ENCODE measurements around the gene TOP2B.

Gene TOP2B

DNA sequence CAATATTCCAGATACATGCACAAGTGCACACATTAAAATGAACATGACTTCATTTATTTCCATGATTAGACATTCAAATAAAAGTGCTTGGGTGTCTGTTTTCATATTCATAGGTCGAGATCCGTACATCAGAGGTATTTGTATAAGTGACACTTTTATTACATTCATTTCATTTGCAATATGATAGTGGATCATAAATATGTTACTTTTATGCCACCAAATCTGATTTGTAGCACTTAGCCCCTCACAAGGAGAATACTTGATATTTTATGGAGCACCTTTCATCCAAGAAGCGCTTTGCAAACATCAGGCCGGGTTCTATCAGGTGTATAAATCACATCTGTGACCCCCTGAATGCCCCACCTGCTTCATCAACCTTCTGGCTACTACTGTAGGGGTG, 100.6 kb downstream of the TOP2B start:
- DNase-seq, result no peak

DNA sequence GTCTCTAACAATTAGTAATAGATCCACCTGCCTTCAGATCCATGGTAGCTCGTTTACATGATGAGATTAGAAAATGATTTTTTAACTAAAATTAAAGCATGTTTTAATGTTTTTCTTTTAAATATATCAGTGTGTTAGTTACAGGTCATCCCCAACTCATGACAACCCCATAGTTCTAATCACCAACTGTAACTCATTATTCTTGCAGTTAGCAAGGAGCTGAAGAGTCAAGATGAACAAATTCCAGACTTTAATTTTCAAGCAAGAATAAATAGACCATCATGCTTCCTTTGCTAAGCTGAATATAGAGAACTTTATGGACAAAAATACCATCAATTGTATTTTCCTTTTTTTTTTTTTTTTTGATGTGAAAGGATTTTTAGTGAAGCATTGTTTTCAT, 101.1 kb downstream of the TOP2B start:
- no peak for DNase-seq

DNA sequence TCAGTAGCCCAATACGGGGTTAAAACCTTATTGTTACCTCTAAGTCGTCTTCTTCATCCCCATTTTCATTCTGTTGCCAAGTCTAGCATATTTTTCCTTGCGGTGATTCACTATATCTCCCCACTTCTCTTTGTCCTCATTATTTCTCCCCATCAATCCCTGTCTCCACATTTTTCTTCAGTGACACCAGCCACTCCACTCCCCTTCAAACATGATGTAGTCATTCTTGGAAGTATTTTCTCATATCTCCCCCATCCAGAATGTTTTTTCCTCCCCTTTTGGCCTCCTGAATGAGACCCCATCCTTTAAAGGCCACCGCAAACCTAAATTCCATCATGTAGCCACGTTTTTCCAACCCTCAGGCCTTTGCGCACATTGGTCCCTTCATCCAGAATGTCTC, 105.9 kb downstream of the TOP2B start:
- DNase-seq, result no peak

DNA sequence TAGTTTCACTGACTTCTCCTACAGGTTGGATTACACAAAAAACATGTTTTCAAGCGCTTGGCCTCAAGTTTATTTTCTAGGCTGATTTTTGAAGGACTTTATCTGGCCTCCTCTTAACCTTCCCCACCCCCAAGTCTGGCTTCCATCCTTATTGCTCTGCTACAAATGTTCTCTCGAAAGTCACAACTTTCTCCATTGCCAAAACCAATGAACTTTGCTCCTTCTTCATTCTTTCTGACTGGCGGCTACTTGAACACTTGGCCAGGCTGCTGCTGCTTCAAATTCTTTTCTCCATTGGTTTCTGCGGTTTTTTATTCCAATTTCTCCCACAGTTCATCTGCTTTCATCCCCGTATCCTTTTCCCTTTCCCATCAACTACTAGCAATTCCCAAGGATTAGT, 106.6 kb downstream of the TOP2B start:
- DNase-seq, result peak in 3 of 58 donors; percentile 3 to 31 (median 6)

DNA sequence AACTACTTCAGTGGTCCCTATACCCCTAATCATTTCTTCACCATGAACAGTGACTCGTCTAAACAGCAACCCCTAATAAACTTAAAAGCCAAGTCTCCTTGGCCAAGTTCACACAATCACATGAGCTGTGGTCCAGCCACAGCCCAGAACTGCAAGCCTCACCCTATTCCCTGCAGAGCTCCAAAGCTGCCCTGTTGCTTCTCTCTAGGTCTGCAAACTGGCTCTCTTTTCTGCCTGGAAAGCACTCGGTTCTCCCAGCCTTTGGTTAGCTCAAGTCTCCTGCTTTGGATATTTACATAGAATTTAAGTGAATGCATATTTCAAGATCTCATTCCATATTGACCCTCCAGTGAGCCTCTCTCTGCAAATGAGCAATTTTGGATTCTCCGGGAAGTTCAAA, 107.0 kb downstream of the TOP2B start:
- no peak for DNase-seq

DNA sequence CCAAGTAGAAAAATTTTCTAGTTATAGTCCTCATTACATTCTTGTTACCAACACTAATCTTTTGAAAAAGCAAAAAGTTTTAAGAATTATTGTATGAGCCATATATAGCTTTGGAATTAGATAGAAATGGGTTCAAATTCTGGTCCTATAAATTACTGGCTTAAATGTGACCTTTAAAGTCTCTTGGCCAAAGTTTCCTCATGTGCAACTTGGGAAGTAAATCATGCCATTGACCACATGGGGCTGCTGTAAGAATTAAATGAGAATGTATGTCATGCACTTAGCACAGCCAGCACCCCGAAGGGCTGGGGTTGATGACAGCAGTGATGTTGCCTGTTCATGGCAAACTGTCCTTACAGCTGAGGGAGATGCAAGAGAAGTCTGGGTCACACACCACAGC, 108.3 kb downstream of the TOP2B start:
- DNase-seq, result no peak

DNA sequence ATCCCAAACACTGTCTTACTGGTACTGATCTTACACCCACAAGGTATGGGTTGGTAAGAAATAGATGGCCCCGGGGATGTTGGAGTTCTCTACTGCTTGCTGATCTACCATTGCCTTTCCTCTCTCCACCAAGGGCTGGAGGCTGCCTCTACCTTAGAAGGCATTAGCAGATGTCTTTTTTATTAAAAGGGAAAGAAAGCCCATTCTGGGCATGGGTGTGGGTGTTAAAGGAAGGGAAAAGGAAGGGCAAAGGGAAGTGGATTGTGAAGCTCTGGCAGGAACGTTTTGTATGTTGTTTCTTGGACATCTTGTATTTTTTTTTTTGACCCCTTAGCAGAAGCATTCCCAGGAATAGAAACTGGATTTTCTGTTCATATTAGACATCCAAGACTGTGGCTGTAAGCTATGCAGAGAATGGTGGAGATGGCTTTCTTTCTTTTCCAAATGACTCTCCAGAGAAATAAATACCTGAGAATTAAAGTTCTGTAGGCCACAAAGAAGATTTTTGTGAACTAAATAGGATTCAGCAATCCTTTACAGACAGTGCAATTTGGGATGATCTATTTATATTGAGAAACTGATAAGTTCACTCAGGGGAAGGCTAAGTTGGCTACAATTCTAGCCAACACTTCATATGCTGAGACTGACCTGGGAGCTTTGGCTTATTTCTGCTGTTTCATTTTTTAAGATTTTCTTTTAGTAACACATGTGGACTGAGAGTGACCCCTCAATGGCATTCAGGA, 108.8 kb downstream of the TOP2B start:
- no peak for DNase-seq

DNA sequence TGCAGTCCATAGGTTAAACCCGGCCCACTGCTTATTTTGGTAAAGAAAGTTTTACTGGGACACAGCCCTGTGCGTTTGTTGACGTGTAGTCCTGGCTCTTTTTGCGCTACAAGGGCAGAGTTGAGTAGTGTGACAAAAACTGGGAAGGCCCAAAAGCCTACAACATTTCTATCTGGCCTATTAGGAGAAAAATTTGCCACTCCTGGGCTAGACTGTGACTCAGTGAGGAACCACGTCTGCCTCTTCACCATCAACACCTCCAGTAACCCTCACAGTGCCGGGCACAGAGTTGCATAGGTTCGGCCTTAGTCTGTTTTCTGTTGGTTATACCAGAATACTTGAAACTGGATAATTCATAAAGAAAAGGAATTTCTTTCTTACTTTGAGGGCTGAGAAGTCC, 110.3 kb downstream of the TOP2B start:
- DNase-seq, result no peak

DNA sequence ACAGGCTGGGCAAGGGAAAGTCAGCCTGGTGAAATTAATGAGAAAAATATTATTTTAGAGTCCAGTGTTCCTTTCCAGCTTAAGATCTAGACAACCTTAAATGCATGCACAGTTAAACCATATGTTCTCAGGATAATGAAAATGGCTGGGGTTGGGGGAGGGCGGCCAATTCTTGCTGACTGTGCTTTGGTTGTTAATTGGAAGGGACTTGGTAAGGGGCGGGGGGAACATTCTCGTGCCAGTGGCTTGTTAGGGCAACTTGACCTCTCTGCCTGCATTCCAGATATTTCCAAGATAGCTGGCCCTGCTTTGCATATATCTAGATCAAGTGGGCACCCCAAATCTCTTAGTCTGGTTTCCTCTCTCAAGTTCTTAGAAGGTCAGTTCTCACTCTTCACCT, 112.5 kb downstream of the TOP2B start:
- DNase-seq, result no peak

DNA sequence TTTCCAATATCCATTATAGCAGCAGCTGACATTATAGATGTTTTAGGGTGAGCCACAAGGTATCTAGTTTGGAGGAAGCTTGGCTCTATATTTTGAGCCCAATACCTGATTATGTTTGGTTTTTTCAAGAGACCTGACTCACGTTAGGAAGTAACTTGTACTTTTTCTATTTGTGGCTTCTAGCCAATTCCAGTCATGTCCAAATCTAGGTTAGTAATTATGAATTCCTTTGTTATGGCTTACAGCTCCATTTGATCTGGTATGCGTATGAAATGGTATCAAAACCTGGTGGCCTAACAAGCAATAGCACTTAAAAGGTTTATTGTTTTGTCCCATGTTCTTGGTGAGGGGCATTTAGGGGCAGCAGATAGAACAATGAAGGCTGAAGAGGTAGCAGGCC, 115.9 kb downstream of the TOP2B start:
- no peak for DNase-seq

DNA sequence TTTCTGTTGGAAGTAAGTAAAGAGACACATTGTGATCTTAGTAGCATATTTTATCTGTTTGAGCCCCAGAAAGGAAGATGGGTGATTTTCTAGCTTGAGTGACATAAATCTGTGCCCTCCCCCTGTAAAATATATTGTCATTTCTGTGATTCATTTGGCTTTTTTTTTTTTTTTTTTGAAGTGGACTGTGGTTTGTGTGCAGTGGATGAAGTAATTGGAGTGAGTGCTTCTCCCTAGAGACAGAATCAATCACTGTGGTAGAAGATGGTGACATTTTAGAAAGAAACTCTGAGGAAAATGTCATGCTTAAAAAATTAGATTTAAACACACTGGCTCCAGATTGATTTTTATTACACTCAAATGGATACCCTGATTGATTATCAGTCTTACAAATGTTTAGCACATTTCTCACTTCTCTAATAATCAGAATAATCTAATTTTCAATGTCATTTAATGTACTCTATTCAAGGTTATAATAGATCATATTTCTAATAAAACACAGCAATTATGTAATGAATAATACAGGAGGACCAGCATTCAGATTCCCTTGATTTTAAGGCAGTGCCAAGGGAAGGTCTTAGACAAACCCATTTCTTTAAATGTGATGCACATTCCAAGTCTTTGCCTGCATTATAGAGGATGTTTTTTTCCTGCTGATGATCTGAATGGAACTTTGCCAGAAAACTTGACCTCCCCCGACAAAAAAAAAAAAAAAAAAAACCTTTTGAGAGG, 116.6 kb downstream of the TOP2B start:
- no peak for DNase-seq

Data from anterior cingulate cortex (tissue), 58 donors.